ENCODE data around the gene CHADL. TPM values are rescaled to one million over a fixed set of nuclear protein-coding genes. Genes with fewer than 3 reads are reported as not detected.

The CHADL gene
- total and polyA plus RNA-seq, 10 of the 15 experiments (the other 5 are each of a cell fraction or from before 2014, with no cell fraction given) = 0.24 TPM; not detected in 9

DNA sequence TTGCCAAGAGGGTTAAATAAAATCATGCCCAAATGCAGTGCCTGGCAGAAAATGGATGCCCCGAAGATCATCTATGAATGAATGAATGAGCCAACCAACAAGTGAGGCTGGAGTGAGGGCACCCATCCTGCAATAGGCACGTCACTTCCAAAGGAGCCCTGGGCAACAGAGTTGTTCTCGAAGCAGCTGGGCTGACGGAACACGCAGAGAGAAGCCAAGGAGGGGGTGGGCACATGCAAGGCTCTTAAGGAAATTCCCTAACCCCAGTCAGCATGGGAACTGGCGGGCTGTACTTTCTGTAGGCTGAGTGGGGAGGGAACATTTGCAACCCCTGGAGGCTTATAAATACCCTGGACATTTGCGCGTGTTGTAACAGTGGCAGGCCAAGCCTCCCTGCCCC, 11.6 kb upstream of the CHADL start:
- Histone ChIP-seq H3K79me2 (ENCODE audit: control insufficient read depth, insufficient read depth, low read length) (no peaks in the 10 kb centered on the region), H4K20me1 (ENCODE audit: control insufficient read depth, insufficient read depth) (no peaks in the 10 kb centered on the region), H3K4me2 (ENCODE audit: control insufficient read depth, insufficient read depth) (no peak overlapping the region), H3K27ac (ENCODE audit: control insufficient read depth, insufficient read depth) (no peak overlapping the region), H2AFZ (ENCODE audit: control insufficient read depth, low read depth, low read length) (no peak overlapping the region), H3K36me3 (ENCODE audit: control insufficient read depth in 2 of 2, insufficient read depth in 2 of 2, low read length in 1 of 2) (peaks cover 11 to 65% of the 10 kb centered on the region in 2 experiments), H3K9ac (ENCODE audit: control insufficient read depth, insufficient read depth, low read length) (no peak overlapping the region), H3K4me3 (no peak overlapping the region), H3K27me3 (replicated peaks in 1 of 2; ENCODE audit: control insufficient read depth in 2 of 2, insufficient read depth in 2 of 2, low read length in 1 of 2) (no peaks in the 10 kb centered on the region), H3K9me3 (replicated peaks; ENCODE audit: control insufficient read depth, insufficient read depth, low read length) (no peaks in the 10 kb centered on the region), H3K4me1 (ENCODE audit: control insufficient read depth, insufficient read depth, low read length) (no peaks in the 10 kb centered on the region)
- RAD21 ChIA-PET (ENCODE audit: unreplicated experiment) = no interaction called here
- SMC1A ChIA-PET (ENCODE audit: uncharacterized antibody, unreplicated experiment) = no interaction called here
- BruUV-seq (replicated peaks) = no TSS peak
- FAIRE-seq (no peak), DNase-seq (ENCODE audit: low read depth, low spot score) (no peak), ATAC-seq (no peak)
- intact Hi-C loops (cut with micrococcal nuclease; ENCODE audit: unreplicated experiment) = no loop called here
- TF ChIP-seq, protein P1, sequence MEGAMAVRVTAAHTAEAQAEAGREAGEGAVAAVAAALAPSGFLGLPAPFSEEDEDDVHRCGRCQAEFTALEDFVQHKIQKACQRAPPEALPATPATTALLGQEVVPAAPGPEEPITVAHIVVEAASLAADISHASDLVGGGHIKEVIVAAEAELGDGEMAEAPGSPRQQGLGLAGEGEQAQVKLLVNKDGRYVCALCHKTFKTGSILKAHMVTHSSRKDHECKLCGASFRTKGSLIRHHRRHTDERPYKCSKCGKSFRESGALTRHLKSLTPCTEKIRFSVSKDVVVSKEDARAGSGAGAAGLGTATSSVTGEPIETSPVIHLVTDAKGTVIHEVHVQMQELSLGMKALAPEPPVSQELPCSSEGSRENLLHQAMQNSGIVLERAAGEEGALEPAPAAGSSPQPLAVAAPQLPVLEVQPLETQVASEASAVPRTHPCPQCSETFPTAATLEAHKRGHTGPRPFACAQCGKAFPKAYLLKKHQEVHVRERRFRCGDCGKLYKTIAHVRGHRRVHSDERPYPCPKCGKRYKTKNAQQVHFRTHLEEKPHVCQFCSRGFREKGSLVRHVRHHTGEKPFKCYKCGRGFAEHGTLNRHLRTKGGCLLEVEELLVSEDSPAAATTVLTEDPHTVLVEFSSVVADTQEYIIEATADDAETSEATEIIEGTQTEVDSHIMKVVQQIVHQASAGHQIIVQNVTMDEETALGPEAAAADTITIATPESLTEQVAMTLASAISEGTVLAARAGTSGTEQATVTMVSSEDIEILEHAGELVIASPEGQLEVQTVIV (IDR thresholded peaks at IDR 0.05; ENCODE audit: borderline replicate concordance, partially characterized antibody) = no peak
- TF ChIP-seq IKZF1 (conservative IDR thresholded peaks at IDR 0.05) (no peak), E2F8 (IDR thresholded peaks at IDR 0.05; ENCODE audit: low read depth, partially characterized antibody) (no peak), RCOR1 (conservative IDR thresholded peaks at IDR 0.05; ENCODE audit: low read depth, low read length) (no peak), SUZ12 (IDR thresholded peaks at IDR 0.05; ENCODE audit: unreplicated experiment) (no peak), CHD4 (IDR thresholded peaks at IDR 0.05) (no peak), SREBF1 (IDR thresholded peaks at IDR 0.05; ENCODE audit: low read length) (no peak), BCLAF1 (IDR thresholded peaks at IDR 0.05) (no peak)
- CTCF ChIA-PET = no interaction called here
- POLR2A ChIA-PET = no interaction called here
- 98% methylated on average over 8 of the region's 8 CpGs for WGBS (ENCODE audit: insufficient coverage, insufficient replicate concordance, low lambda C conversion rate, missing lambda C conversion rate)
- in situ Hi-C loops (cut with MboI) = no loop called here
